GM19397 (cell line): ENCODE data around the gene CAND2.

Source experiments
- ATAC-seq: cut with Tn5 transposase; IDR thresholded peaks from one replicate; pipeline ENCODE4 v1.9.1; 2021; ENCODE audit warnings: mild to moderate bottlenecking, moderate library complexity; ENCODE audit not compliant: unreplicated experiment

Gene CAND2

GRCh38 chr3:12796171-12797123 is at the start of gene CAND2:
Gene CAND2, plus strand, starts transcription at chr3:12796680. Its CDS starts 41 bp downstream, at chr3:12796721.
- ATAC-seq: no peak

- ATAC-seq: no peak
These were observed 48.0 kb upstream of the CAND2 start for GRCh38 chr3:12748477-12748876.

- no peak for ATAC-seq
These were observed 46.3 kb upstream of the CAND2 start for GRCh38 chr3:12750223-12750622.

GRCh38 chr3:12750658-12751071 is 45.8 kb upstream of the CAND2 start:
- ATAC-seq: no peak

GRCh38 chr3:12751571-12751970 is 44.9 kb upstream of the CAND2 start:
- no peak for ATAC-seq

GRCh38 chr3:12752102-12752501 is 44.4 kb upstream of the CAND2 start:
- ATAC-seq: no peak

GRCh38 chr3:12752809-12753208 is 43.7 kb upstream of the CAND2 start:
- no peak for ATAC-seq

GRCh38 chr3:12753275-12754028 is 43.0 kb upstream of the CAND2 start:
- no peak for ATAC-seq

- ATAC-seq: no peak
These were observed 42.2 kb upstream of the CAND2 start for GRCh38 chr3:12754313-12754712.

GRCh38 chr3:12755754-12756153 is 40.7 kb upstream of the CAND2 start:
- no peak for ATAC-seq

GRCh38 chr3:12756175-12756574 is 40.3 kb upstream of the CAND2 start:
- no peak for ATAC-seq

GRCh38 chr3:12756635-12757034 is 39.8 kb upstream of the CAND2 start:
- no peak for ATAC-seq

GRCh38 chr3:12758025-12758781 is 38.3 kb upstream of the CAND2 start:
- ATAC-seq: no peak

GRCh38 chr3:12759097-12759679 is 37.3 kb upstream of the CAND2 start, which contains the start of gene TMEM40:
Gene TMEM40, minus strand, starts transcription at chr3:12759259. Its CDS starts 9,427 bp downstream, at chr3:12749832.
- ATAC-seq: no peak

GRCh38 chr3:12759693-12760565 is 36.6 kb upstream of the CAND2 start:
- ATAC-seq: no peak

- no peak for ATAC-seq
These were observed 32.2 kb upstream of the CAND2 start for GRCh38 chr3:12764171-12764776.

- ATAC-seq: no peak
These were observed 29.9 kb upstream of the CAND2 start for GRCh38 chr3:12766541-12766940.

- no peak for ATAC-seq
These were observed 27.6 kb upstream of the CAND2 start for GRCh38 chr3:12768579-12769527.
